ENCODE measurements around the gene SUCO. TPM values are rescaled to one million over a fixed set of nuclear protein-coding genes. Genes with fewer than 3 reads are reported as not detected.
A peak's percentile ranks its signal among the peaks of the same experiment; 100 is the strongest.

The SUCO gene
- total and polyA plus RNA-seq, 2 of the 4 experiments (the other 2 are of a cell fraction), result 11.4 to 21.5 TPM

DNA sequence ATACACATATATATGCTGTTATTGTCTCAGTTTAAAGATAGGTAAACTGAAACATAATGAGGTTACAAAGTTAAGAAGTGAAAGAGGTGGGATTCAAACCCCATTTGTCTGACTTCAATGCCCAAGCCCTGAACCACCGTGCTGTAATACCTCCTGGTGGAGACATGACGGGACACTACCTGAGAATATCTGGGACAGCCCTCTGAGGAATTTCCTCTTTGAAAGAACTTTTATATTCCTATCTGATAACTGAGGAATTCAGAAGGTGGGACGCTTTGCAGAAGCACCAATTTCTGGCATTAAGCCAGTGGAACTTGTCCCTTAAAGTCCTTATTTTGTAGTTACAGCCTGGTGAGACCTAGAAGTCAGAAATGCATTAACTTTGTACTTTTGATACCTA is 93.9 kb downstream of the SUCO start:
- peaks cover 13% of the 10 kb centered on the region for H3K4me1 ChIP-seq (ENCODE audit: control insufficient read depth, insufficient read depth, low read length)
- POLR2A ChIA-PET (ENCODE audit: unreplicated experiment), result no interaction called here
- H3K23ac ChIP-seq (ENCODE audit: low read depth, low read length), result no peak overlapping the region
- no peaks in the 10 kb centered on the region for H4K20me1 ChIP-seq (ENCODE audit: insufficient read depth, low read length)
- BruUV-seq (replicated peaks), result no TSS peak
- H3K4me2 ChIP-seq (ENCODE audit: low read depth, low read length), result no peak overlapping the region
- intact Hi-C loops (cut with micrococcal nuclease) (no loop called here), in situ Hi-C loops (cut with MboI; ENCODE audit: low sequenced_read_pairs) (no loop called here), dilution Hi-C loops (cut with HindIII; ENCODE audit: low sequenced_read_pairs, unreplicated experiment) (no loop called here)
- H2BK20ac ChIP-seq (ENCODE audit: low read depth, low read length), result 0 out of 2 replicates have a peak overlapping the region, but pooled peaks have one; percentile 0
- H3K9ac ChIP-seq (ENCODE audit: low read depth, low read length), result no peak overlapping the region
- no peak overlapping the region for H4K8ac ChIP-seq (ENCODE audit: low read depth in 2 of 2, low read length in 2 of 2)
- no peak overlapping the region for H2AK5ac ChIP-seq (ENCODE audit: low read depth, low read length)
- H2BK120ac ChIP-seq (ENCODE audit: low read depth, low read length), result no peak overlapping the region
- no peak overlapping the region for H3K4ac ChIP-seq (ENCODE audit: low read depth, low read length)
- no peak overlapping the region for H4K5ac ChIP-seq (ENCODE audit: low read depth, low read length)
- H3K56ac ChIP-seq (ENCODE audit: extremely low read depth, insufficient read depth, low read length), result no peak overlapping the region
- H3K18ac ChIP-seq (ENCODE audit: low read depth, low read length), result no peak overlapping the region
- no peaks in the 10 kb centered on the region for H3K27me3 ChIP-seq (ENCODE audit: control insufficient read depth, insufficient read depth, low read length)
- no peaks in the 10 kb centered on the region for H3K9me1 ChIP-seq (ENCODE audit: insufficient read depth, low read length)
- H2AK9ac ChIP-seq (replicated peaks; ENCODE audit: low read depth, low read length, poor library complexity), result no peak overlapping the region
- H2BK15ac ChIP-seq (ENCODE audit: low read depth, low read length), result peak overlapping the region; percentile 28; the same call in 1 of the 3 replicates
- H3K4me3 ChIP-seq (ENCODE audit: insufficient read depth, low read depth, low read length), result no peak overlapping the region
- DNase-seq (no peak), ATAC-seq (ENCODE audit: low read depth) (no peak)
- WGBS, 2 experiments (ENCODE audit: extremely low coverage in 2 of 2, insufficient read length in 1 of 2), result no CpG with 5 or more reads among the region's 3 CpGs
- H2AFZ ChIP-seq (replicated peaks; ENCODE audit: low read length, poor library complexity), result no peak overlapping the region
- no peak overlapping the region for H4K91ac ChIP-seq (ENCODE audit: insufficient read depth, low read depth, low read length)
- no peaks in the 10 kb centered on the region for H3K79me1 ChIP-seq (ENCODE audit: low read depth in 1 of 2, low read length in 2 of 2)
- no peak overlapping the region for H2BK5ac ChIP-seq (ENCODE audit: low read depth, low read length, poor library complexity, severe bottlenecking)
- TF ChIP-seq MXI1 (IDR thresholded peaks at IDR 0.05; ENCODE audit: borderline replicate concordance, low read depth, low read length), result no peak
- TF ChIP-seq POLR2A (IDR thresholded peaks at IDR 0.05; ENCODE audit: low read depth, low read length), result no peak
- no peak overlapping the region for H3K27ac ChIP-seq (ENCODE audit: insufficient read depth, low read length)
- H3K14ac ChIP-seq (replicated peaks; ENCODE audit: low read depth, low read length), result no peak overlapping the region
- H3K9me3 ChIP-seq (ENCODE audit: control insufficient read depth, insufficient read depth, low read length), result peaks cover 1% of the 10 kb centered on the region
- CTCF ChIA-PET, result no interaction called here
- no peaks in the 10 kb centered on the region for H3K36me3 ChIP-seq (ENCODE audit: control insufficient read depth, insufficient read depth, low read length)

All from IMR-90 (cell line).